GM13977 (cell line): ENCODE results near the gene KLF9.
A peak's percentile ranks its signal among the peaks of the same experiment; 100 is the strongest.

Experiments
- DNase-seq: peaks from one replicate; pipeline ENCODE4 v3.0.0; 2012; ENCODE audit warnings: low spot score
- in situ Hi-C: fragments of 300-500 bp; cut with MboI; formaldehyde crosslinking; loops from one replicate; pipeline ENCODE4 v1.12.0; 2022; ENCODE audit warnings: low sequenced_read_pairs, low pct_unique_long_range_greater_than_20kb, mixed read lengths, inconsistent platforms; ENCODE audit not compliant: unreplicated experiment
- TF ChIP-seq, protein P1 (sequence below): IDR thresholded peaks from 2 replicates; pipeline ENCODE4 v1.5.1; 2012; ENCODE audit warnings: mild to moderate bottlenecking, control low read depth; ENCODE audit not compliant: insufficient read depth; ENCODE audit errors: extremely low read depth, missing control alignments

KLF9 gene

DNA sequence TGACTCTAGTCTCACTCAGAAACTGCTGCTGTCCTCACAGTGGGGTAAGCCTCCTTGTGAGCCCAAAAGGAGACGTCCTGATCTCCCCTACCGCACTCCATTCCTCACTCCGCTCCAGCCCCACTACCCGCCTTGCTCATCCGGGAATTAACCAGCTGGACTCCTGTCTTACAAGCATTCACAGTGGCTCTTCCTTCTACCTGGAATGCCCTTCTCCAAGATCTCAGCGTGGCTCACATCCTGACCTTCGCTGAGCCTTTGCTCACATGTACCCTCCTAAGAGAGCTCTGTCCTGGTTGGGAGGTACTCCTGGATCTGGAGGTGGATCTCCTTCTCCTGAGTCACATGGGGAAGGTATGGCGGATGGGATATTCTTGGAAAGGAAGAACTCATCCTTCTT, 10.7 kb upstream of the KLF9 start:
- DNase-seq: no peak
- TF ChIP-seq, protein P1, sequence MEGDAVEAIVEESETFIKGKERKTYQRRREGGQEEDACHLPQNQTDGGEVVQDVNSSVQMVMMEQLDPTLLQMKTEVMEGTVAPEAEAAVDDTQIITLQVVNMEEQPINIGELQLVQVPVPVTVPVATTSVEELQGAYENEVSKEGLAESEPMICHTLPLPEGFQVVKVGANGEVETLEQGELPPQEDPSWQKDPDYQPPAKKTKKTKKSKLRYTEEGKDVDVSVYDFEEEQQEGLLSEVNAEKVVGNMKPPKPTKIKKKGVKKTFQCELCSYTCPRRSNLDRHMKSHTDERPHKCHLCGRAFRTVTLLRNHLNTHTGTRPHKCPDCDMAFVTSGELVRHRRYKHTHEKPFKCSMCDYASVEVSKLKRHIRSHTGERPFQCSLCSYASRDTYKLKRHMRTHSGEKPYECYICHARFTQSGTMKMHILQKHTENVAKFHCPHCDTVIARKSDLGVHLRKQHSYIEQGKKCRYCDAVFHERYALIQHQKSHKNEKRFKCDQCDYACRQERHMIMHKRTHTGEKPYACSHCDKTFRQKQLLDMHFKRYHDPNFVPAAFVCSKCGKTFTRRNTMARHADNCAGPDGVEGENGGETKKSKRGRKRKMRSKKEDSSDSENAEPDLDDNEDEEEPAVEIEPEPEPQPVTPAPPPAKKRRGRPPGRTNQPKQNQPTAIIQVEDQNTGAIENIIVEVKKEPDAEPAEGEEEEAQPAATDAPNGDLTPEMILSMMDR: no peak
- in situ Hi-C loops: no loop called here

GRCh38 chr9:70422371-70423043, 8.1 kb upstream of the KLF9 start:
- DNase-seq: no peak
- TF ChIP-seq, protein P1: no peak
- in situ Hi-C loops: no loop called here

DNA sequence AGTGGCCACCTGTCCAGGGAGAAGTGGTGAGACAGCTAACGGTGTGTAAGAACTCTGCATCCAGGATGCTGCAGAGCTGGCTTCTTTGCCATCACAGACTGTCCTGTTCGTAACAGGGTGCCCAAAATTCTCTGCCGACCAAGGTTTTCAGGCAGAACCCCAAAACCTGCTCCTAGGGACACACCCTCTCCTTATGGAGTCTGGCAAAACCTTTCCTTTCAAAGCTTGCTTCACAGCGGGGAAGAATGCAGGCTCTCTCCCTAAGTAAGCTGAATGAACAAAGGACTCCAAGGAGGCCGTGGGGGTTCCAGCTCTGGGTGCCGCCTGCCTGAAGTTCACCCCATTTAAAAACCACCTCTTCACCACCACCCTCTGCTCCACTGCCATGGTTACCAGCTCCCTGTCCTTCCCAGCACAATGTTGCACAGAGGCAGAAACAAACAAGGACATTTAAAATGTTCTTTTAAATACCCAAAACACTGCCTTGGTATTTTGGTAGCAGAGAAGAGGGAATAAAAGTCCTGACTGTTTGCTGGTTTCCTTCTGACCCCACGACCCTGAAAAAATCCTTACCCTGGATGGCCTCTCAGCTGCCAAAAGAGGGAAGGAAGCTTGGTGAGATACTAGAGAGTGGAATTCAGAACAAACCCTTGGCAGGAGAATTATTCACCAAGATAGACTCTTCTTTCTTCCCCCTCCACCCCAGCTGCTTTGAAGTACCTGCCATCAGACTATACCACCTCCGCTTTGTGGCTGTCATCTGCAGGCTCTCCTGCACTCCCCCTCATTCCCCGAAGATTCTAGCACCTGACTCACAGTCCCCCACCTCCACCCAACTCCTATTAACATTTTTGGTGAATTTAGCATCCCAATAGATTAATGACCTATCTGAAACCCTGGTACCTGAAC, 7.1 kb upstream of the KLF9 start:
- in situ Hi-C loops: no loop called here
- peak; percentile 21 for DNase-seq
- TF ChIP-seq, protein P1: no peak

- TF ChIP-seq, protein P1: no peak
- in situ Hi-C loops: no loop called here
- peak; percentile 23 for DNase-seq
These were observed 6.2 kb upstream of the KLF9 start for GRCh38 chr9:70420441-70421271.

DNA sequence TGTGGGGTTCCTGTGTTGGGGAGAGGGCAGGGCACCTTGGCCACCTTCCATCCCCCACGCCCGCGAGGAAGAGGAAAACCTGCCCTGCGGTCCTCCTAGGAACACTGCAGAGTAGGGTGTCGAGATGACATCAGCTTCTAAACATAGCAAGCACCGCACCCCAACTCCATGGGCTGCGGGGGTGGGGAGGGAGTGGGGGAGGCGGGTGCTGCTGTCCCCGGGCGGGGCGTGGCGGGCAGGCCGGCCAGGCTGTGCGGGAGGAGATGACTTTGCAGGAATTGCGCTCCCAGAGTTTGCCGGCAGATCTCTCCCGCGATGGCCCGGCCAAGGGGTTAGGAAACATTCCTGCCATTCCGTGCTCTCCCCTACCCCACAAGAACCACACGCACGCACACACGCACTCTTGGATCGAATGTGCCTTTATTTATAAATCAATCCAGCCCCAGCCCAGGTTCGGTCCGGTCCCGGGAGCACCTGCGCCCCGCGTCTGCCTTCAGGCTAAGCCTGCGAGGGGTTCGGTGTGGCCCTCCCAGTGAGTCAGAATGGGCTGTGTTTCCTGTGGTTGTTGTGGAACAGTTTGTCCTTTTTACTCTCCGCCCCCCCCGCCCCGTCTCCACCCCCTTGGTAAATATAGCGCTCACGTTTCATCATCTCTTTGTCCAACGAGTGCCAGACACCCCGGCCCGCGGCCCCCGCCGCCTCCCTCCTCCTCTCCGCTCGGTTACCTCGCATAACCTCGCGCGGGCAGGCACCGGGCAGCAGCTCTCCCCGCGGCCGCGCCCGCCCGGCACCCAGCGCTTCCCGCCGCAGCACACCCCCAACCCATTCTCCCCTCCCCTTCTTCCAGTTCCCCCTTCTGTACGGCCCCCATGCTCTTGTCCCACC, 5.3 kb upstream of the KLF9 start:
- in situ Hi-C loops: no loop called here
- TF ChIP-seq, protein P1: no peak
- DNase-seq: peak; percentile 87
